Esophagus (tissue), 2 donors: ENCODE measurements around the gene APOB. TPM values are rescaled to one million over a fixed set of nuclear protein-coding genes. Genes with fewer than 3 reads are reported as not detected.

Experiments
- H3K27ac ChIP-seq, 2 donors: one replicate each; pipeline ENCODE4 v1.5.1; 2013; ENCODE audit warnings: low read depth in 2 of 2, mild to moderate bottlenecking in 2 of 2, inconsistent platforms in 1 of 2, low read length in 1 of 2, moderate library complexity in 1 of 2
- H3K27me3 ChIP-seq, 2 donors: one replicate each; pipeline ENCODE4 v1.6.1; 2013; ENCODE audit warnings: low read length in 2 of 2, control low read depth in 1 of 2, mild to moderate bottlenecking in 1 of 2; ENCODE audit not compliant: insufficient read depth in 2 of 2, control insufficient read depth in 1 of 2
- H3K36me3 ChIP-seq, 2 donors: one replicate each; pipeline ENCODE4 v1.6.1; 2013; ENCODE audit warnings: low read length in 1 of 2; ENCODE audit not compliant: control insufficient read depth in 2 of 2, insufficient read depth in 2 of 2
- H3K4me1 ChIP-seq, 2 donors: one replicate each; pipeline ENCODE4 v1.6.1; 2013; ENCODE audit warnings: low read length in 1 of 2; ENCODE audit not compliant: control insufficient read depth in 2 of 2, insufficient read depth in 2 of 2
- H3K4me3 ChIP-seq, 2 donors: one replicate each; pipeline ENCODE4 v1.5.1; 2013; ENCODE audit warnings: low read length in 2 of 2, mild to moderate bottlenecking in 2 of 2, low read depth in 1 of 2, moderate library complexity in 1 of 2
- H3K9me3 ChIP-seq, 2 donors: one replicate each; pipeline ENCODE4 v1.6.1; 2013; ENCODE audit warnings: mild to moderate bottlenecking in 2 of 2, low read depth in 1 of 2, low read length in 1 of 2, moderate library complexity in 1 of 2; ENCODE audit not compliant: control insufficient read depth in 2 of 2, insufficient read depth in 1 of 2
- WGBS, 2 donors: extraction: QIAGEN DNeasy Blood & Tissue Kit; methylation state at CpG; one replicate each; pipeline ENCODE4 v1.1.7; 2013; 5-methylcytosine and 5-hydroxymethylcytosine counted together
- polyA plus RNA-seq, 2 donors: library from polyadenylated mRNA; stranded (reverse); fragments of 200-250 nt; gene quantifications; one replicate each; pipeline ENCODE4 v1.2.3, GENCODE V29; 2013
- donor health status: healthy with polysubstance abuse.
- donor health status: Bipolar disorder and iron deficiency.

APOB gene
- polyA plus RNA-seq, 2 donors = 0.02 TPM

GRCh38 chr2:21050164-21050563 lies 6.3 kb upstream of the APOB start:
- no peaks in the 10 kb centered on the region for H3K9me3 ChIP-seq

GRCh38 chr2:21047141-21048009 lies 3.5 kb upstream of the APOB start:
- H3K4me1 ChIP-seq = no peaks in the 10 kb centered on the region
- no peaks in the 10 kb centered on the region for H3K27me3 ChIP-seq
- no peak overlapping the region for H3K27ac ChIP-seq
- H3K4me3 ChIP-seq = no peak overlapping the region
- H3K9me3 ChIP-seq = no peaks in the 10 kb centered on the region
- 38 to 49% methylated on average over 8 of the region's 8 CpGs for WGBS, 2 donors
- H3K36me3 ChIP-seq = no peaks in the 10 kb centered on the region

More at GRCh38 chr2:21050164-21050563, 6.3 kb upstream of the APOB start:
- no peaks in the 10 kb centered on the region for H3K36me3 ChIP-seq
- H3K4me1 ChIP-seq = no peaks in the 10 kb centered on the region
- no peak overlapping the region for H3K4me3 ChIP-seq
- H3K27ac ChIP-seq = no peak overlapping the region
- H3K27me3 ChIP-seq = no peaks in the 10 kb centered on the region

GRCh38 chr2:21046506-21046905 lies 2.6 kb upstream of the APOB start:
- Histone ChIP-seq H3K27ac (no peak overlapping the region), H3K9me3 (no peaks in the 10 kb centered on the region), H3K36me3 (no peaks in the 10 kb centered on the region), H3K4me1 (no peaks in the 10 kb centered on the region), H3K27me3 (no peaks in the 10 kb centered on the region), H3K4me3 (no peak overlapping the region)
- WGBS, 2 donors = 69 to 83% methylated on average over 2 of the region's 2 CpGs

- no peaks in the 10 kb centered on the region for H3K4me1 ChIP-seq
- 74% methylated on average over 20 of the region's 20 CpGs for WGBS, 2 donors
- H3K27ac ChIP-seq = no peak overlapping the region
- H3K36me3 ChIP-seq = no peaks in the 10 kb centered on the region
- peaks cover 0 to 1% of the 10 kb centered on the region in 2 donors for H3K9me3 ChIP-seq
- H3K4me3 ChIP-seq = no peak overlapping the region
- H3K27me3 ChIP-seq = no peaks in the 10 kb centered on the region
Measured at GRCh38 chr2:21044694-21045371, 960 bp upstream of the APOB start.

GRCh38 chr2:21042958-21043743 lies 722 bp downstream of the APOB start:
- no peak overlapping the region for H3K4me3 ChIP-seq
- no peaks in the 10 kb centered on the region for H3K36me3 ChIP-seq
- 15 to 16% methylated on average over 25 of the region's 25 CpGs for WGBS, 2 donors

GRCh38 chr2:21042708-21042957 lies 1.2 kb downstream of the APOB start:
- Histone ChIP-seq H3K36me3 (no peaks in the 10 kb centered on the region), H3K27me3 (no peaks in the 10 kb centered on the region), H3K4me1 (no peaks in the 10 kb centered on the region), H3K4me3 (no peak overlapping the region), H3K27ac (no peak overlapping the region), H3K9me3 (peaks cover 0 to 2% of the 10 kb centered on the region in 2 donors)
- 23 to 24% methylated on average over 5 of the region's 5 CpGs for WGBS, 2 donors

More at GRCh38 chr2:21042958-21043743, 722 bp downstream of the APOB start:
- H3K9me3 ChIP-seq = peaks cover 0 to 2% of the 10 kb centered on the region in 2 donors
- no peaks in the 10 kb centered on the region for H3K4me1 ChIP-seq
- H3K27ac ChIP-seq = no peak overlapping the region
- H3K27me3 ChIP-seq = no peaks in the 10 kb centered on the region

- 67 to 70% methylated on average over 16 of the region's 16 CpGs for WGBS, 2 donors
- Histone ChIP-seq H3K4me3 (no peak overlapping the region), H3K27ac (no peak overlapping the region), H3K27me3 (no peaks in the 10 kb centered on the region), H3K9me3 (peaks cover 0 to 2% of the 10 kb centered on the region in 2 donors), H3K4me1 (no peaks in the 10 kb centered on the region), H3K36me3 (no peaks in the 10 kb centered on the region)
Measured at GRCh38 chr2:21041943-21042707, 1.7 kb downstream of the APOB start.

- Histone ChIP-seq H3K4me1 (no peaks in the 10 kb centered on the region), H3K4me3 (no peak overlapping the region), H3K36me3 (no peaks in the 10 kb centered on the region), H3K27ac (no peak overlapping the region), H3K9me3 (peaks cover 0 to 2% of the 10 kb centered on the region in 2 donors), H3K27me3 (no peaks in the 10 kb centered on the region)
- 81 to 82% methylated on average over 4 of the region's 4 CpGs for WGBS, 2 donors
Measured at GRCh38 chr2:21041462-21041861, 2.4 kb downstream of the APOB start.
